T-helper 2 cell treated with Interferon-gamma antibody and Interleukin-4, amounts not matched to agents 100 ng/mL and 5 ng/mL, for 36 hours (primary cell): Measurements from ENCODE around the gene EIF2D. TPM values are rescaled to one million over a fixed set of nuclear protein-coding genes. Genes with fewer than 3 reads are reported as not detected.

ENCODE experiments used
- intact Hi-C: fragments of 100-400 bp; cut with micrococcal nuclease; formaldehyde crosslinking; loops from one replicate; pipeline ENCODE4 v1.15.1; 2023
- total RNA-seq: library from RNA; stranded (reverse); gene quantifications from 2 replicates; pipeline ENCODE4 v1.2.3, GENCODE V29; 2022

Gene EIF2D
- total RNA-seq, 1 donor from 2014 or later = 45.4 TPM

DNA sequence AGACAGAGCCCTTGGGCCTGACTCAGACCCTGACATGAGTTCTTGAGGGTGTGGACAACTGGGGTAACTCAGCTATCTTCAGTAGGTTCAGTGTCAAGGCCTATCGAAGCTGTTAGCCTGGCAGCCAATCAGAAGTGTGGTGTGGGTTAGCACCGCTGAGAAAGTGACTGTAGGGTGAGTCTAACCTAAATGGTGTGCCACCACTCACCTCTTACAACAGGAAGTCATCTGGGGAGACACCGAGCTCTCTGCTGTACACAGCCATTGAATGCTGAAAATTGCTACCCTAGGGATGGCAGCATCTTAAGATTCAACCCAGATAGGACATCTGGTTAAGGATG lies 60.3 kb downstream of the EIF2D start:
- intact Hi-C loops = loop anchor here (1.0 to 5.0 kb wide), 5 partner anchors 11 to 80 kb away; partner anchors contain the start of gene IKBKE

DNA sequence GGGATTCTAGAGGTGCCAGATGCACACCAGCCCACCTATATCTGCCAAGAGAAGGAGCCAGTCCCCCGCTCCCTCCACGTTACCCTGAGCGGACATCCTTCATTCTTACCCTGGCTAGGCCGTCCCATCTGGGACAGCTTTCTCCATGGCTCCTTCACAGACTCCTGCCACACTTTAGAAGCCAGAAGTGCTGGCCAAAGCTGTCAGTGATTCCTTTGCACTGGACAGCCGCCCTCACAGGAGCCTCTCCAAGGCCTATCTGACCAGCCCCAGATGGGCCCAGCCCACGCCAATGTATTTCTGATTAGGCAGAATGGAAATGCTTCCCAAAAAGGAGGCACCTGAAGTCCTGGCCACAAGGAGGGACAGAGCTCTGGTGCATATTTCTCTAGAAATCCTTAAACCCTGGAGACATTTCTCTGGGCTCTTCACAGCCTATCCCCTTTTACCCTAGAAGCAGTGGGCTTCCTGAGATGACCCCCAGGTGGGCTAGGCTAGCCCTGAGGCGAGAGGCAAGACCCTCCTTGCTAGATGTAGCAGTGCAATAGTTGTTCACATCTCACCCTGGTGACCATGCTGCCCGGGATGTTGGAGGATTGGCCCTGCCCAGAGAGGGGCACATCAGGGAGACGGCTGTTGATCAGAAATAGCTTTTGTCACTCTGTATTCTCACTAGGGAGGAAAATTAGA lies 60.8 kb downstream of the EIF2D start:
- intact Hi-C loops = loop anchor here (5.0 kb wide), 1 partner anchor 79 kb away; the partner anchor contains the start of gene IKBKE

DNA sequence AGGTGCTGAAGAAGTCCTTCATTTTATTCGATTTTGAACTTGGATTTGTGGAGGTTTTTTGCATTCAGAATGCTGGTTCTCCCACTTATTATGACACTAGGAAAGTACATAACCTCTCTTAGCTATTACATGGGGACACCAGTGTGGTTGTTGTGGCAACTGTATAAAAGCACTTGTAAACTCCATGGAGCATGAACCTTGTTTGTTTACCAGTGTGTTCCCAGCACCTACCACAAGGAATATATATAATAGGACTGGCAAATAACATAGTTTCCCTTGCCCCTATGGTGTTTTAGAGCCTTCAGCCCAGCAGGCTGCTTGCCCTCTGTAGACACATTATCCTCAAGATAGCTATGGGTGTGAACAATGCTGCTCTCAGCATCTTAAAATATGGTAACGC lies 61.8 kb downstream of the EIF2D start:
- intact Hi-C loops = loop anchor here (5.0 kb wide), 1 partner anchor 78 kb away; the partner anchor contains the start of gene IKBKE

DNA sequence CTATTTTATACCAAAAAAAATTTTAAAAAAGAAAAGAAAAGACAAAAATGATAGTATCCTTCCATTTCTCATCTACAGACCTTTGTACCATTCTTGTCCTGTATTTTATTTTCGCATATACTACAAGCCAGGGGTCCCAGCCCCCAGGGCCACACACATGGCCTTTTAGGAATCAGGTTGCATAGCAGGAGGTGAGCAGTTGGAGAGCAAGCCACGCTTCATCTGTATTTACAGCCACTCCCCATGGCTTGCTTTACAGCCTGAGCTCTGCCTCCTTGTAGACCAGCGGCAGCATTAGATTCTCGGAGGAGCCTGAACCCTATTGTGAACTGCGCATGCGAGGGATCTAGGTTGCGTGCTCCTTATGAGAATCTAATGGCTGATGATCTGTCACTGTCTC lies 65.2 kb downstream of the EIF2D start:
- intact Hi-C loops = no loop called here

DNA sequence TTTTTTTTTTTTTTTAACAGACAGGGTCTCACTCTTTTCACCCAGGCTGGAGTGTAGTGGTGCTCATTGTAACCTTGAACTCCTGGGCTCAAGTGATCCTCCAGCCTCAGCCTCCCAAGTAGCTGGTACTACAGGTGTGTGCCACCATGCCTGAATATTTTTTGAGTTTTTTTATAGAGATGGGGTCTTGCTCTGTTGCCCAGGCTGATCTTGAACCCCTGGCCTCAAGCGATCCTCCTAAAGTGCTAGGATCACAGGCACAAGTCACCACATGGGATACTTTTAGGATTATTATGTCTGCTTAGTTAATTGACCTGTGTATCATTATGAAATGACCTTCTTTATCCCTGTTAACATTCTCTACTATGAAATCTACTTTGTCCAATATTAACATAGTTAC lies 66.9 kb downstream of the EIF2D start:
- intact Hi-C loops = loop anchor here (1.0 to 2.0 kb wide), 3 partner anchors 17 to 63 kb away; no protein-coding TSS in a partner anchor

DNA sequence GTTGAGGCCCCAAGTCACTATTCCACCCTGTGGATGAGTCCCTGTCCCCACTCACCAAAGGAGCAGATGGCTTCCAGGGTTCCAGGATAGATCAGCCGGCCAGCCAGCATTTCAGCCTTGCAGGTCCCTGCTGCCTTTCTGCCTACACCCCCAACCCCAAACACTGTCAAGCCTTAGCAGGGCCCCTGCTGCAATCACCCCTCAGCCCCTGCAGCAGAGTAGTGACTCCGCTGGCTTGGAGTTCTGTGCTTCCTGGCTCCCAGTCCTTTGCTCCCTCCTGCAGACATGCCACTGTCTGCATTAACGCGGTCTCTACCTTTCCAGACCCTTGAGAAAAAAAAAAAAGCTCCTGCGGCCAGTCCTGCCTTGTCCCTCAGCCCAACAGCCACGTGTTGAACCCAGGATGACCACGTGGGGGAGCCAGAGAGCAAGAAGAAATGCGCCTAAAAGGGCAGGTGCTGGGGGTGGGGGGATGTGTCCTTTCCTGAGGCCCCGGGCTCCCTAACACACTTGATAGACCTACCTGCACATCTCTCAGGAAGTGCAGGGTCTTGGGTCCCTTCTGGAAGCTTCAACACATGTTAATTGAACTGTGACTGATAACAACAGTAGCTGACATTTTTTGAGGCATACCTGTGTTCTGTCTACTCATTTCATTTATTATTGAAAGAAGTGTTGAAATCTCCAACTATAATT lies 67.6 kb downstream of the EIF2D start:
- intact Hi-C loops = loop anchor here (1.0 to 2.0 kb wide), 3 partner anchors 18 to 64 kb away; no protein-coding TSS in a partner anchor

Other genes with a start within 250 kb of the EIF2D start
- 92.0 and 98.6 TPM in 2 replicates for gene IKBKE, start 142.0 kb downstream of the EIF2D start, total RNA-seq
- gene RASSF5, start 104.9 kb downstream of the EIF2D start, total RNA-seq = 190 and 199 TPM in 2 replicates
- 7.1 and 7.9 TPM in 2 replicates for gene DYRK3, start 23.1 kb upstream of the EIF2D start, total RNA-seq
- gene MAPKAPK2, start 72.4 kb upstream of the EIF2D start, total RNA-seq = 71.4 and 73.3 TPM in 2 replicates
- gene IL19, start 158.3 kb upstream of the EIF2D start, total RNA-seq = 0.95 TPM in 1 of 2 replicates, not detected in the other
- 1.00 and 2.6 TPM in 2 replicates for gene IL10, start 160.0 kb upstream of the EIF2D start, total RNA-seq